ENCODE results near the gene UQCRHL. TPM values are rescaled to one million over a fixed set of nuclear protein-coding genes. Genes with fewer than 3 reads are reported as not detected.

The UQCRHL gene
- polyA plus RNA-seq, 1 experiment: 2.7 TPM

GRCh38 chr1:15775706-15776105 is 31.7 kb downstream of the UQCRHL start:
- no peak for DNase-seq (ENCODE audit: low read depth, low spot score)
- ChIA-PET POLR2A (interaction anchor here (1.1 to 1.9 kb wide), 2 partner anchors 10 to 15 kb away, joined by 4 to 5 read pairs; no protein-coding TSS in a partner anchor), CTCF (interaction anchor here (0.5 to 1.0 kb wide), 4 partner anchors 14 to 624 kb away, joined by 3 to 6 read pairs (median 4); no protein-coding TSS in a partner anchor)
- Histone ChIP-seq H3K27me3 (ENCODE audit: control insufficient read depth, insufficient read depth, low read length) (no peaks in the 10 kb centered on the region), H3K27ac (ENCODE audit: low read depth, low read length) (no peak overlapping the region), H3K4me3 (ENCODE audit: low read depth, low read length) (no peak overlapping the region), H3K9me3 (ENCODE audit: control insufficient read depth, insufficient read depth, low read length) (no peaks in the 10 kb centered on the region; the same call in 1 of the 2 replicates)
- TF ChIP-seq CTCF (IDR thresholded peaks at IDR 0.05; ENCODE audit: low read depth, low read length): no peak

GRCh38 chr1:15771836-15772515 is 35.5 kb downstream of the UQCRHL start:
- DNase-seq (ENCODE audit: low read depth, low spot score): no peak
- CTCF ChIA-PET: interaction anchor here (1.0 to 1.2 kb wide), 2 partner anchors 10 to 20 kb away, joined by 3 to 4 read pairs; no protein-coding TSS in a partner anchor
- H3K4me3 ChIP-seq (ENCODE audit: low read depth, low read length): no peak overlapping the region

GRCh38 chr1:15770313-15770962 is 37.0 kb downstream of the UQCRHL start:
- H3K9me3 ChIP-seq (ENCODE audit: control insufficient read depth, insufficient read depth, low read length): no peaks in the 10 kb centered on the region
- H3K27me3 ChIP-seq (ENCODE audit: control insufficient read depth, insufficient read depth, low read length): no peaks in the 10 kb centered on the region
- no peak for DNase-seq (ENCODE audit: low read depth, low spot score)
- ChIA-PET POLR2A (no interaction called here), CTCF (interaction anchor here (0.7 kb wide), 1 partner anchor 8 kb away, joined by 3 read pairs; no protein-coding TSS in a partner anchor)
- TF ChIP-seq CTCF (IDR thresholded peaks at IDR 0.05; ENCODE audit: low read depth, low read length): no peak
- H3K4me3 ChIP-seq (ENCODE audit: low read depth, low read length): no peak overlapping the region
- H3K27ac ChIP-seq (ENCODE audit: low read depth, low read length): no peak overlapping the region

More at GRCh38 chr1:15771836-15772515, 35.5 kb downstream of the UQCRHL start:
- no peak for TF ChIP-seq CTCF (IDR thresholded peaks at IDR 0.05; ENCODE audit: low read depth, low read length)
- Histone ChIP-seq H3K9me3 (ENCODE audit: control insufficient read depth, insufficient read depth, low read length) (no peaks in the 10 kb centered on the region; the same call in 1 of the 2 replicates), H3K27me3 (ENCODE audit: control insufficient read depth, insufficient read depth, low read length) (no peaks in the 10 kb centered on the region), H3K27ac (ENCODE audit: low read depth, low read length) (no peak overlapping the region)
- POLR2A ChIA-PET: interaction anchor here (0.6 to 0.7 kb wide), 2 partner anchors 86 to 144 kb away, joined by 5 to 8 read pairs; no protein-coding TSS in a partner anchor

- CTCF ChIA-PET: interaction anchor here (0.6 kb wide), 1 partner anchor 20 kb away, joined by 3 read pairs; no protein-coding TSS in a partner anchor
- no peak overlapping the region for H3K4me3 ChIP-seq (ENCODE audit: low read depth, low read length)
Measured at GRCh38 chr1:15768388-15768787, 39.1 kb downstream of the UQCRHL start.

More at GRCh38 chr1:15768388-15768787, 39.1 kb downstream of the UQCRHL start:
- no peak overlapping the region for H3K27ac ChIP-seq (ENCODE audit: low read depth, low read length)
- POLR2A ChIA-PET: interaction anchor here (1.3 kb wide), 1 partner anchor 8 kb away, joined by 4 read pairs; no protein-coding TSS in a partner anchor
- no peaks in the 10 kb centered on the region for H3K9me3 ChIP-seq (ENCODE audit: control insufficient read depth, insufficient read depth, low read length)
- no peak for DNase-seq (ENCODE audit: low read depth, low spot score)
- TF ChIP-seq CTCF (IDR thresholded peaks at IDR 0.05; ENCODE audit: low read depth, low read length): no peak
- H3K27me3 ChIP-seq (ENCODE audit: control insufficient read depth, insufficient read depth, low read length): no peaks in the 10 kb centered on the region
